ENCODE measurements around the gene IFNA4.

The IFNA4 gene

DNA sequence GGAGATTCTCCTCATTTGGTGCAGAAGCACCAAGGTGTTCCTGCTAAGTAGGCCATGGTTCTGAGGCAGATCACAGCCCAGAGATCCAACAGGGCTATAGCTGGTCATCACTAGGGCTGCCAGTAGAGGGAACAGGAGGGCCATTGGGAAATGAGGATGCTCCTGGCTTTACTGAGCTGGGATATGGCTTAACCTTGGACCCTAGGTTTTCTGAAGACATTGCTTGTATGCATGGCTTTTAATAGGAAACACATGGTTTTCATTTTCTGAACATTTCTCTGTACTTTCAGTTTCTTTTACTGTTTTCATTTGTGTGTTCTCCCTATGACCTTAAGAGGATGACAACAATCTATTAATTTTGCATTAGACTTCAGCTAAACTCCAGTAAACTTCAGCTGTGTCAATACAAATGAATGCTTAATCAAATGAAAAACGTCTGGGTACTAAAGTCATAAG is 45.9 kb downstream of the IFNA4 start, which contains the start of gene IFNW1:
Gene IFNW1 (minus strand): TSS at position 406 of the 456 bp plus-strand sequence. CDS start 262 bp downstream, at position 144.
- TF ChIP-seq, protein P1, sequence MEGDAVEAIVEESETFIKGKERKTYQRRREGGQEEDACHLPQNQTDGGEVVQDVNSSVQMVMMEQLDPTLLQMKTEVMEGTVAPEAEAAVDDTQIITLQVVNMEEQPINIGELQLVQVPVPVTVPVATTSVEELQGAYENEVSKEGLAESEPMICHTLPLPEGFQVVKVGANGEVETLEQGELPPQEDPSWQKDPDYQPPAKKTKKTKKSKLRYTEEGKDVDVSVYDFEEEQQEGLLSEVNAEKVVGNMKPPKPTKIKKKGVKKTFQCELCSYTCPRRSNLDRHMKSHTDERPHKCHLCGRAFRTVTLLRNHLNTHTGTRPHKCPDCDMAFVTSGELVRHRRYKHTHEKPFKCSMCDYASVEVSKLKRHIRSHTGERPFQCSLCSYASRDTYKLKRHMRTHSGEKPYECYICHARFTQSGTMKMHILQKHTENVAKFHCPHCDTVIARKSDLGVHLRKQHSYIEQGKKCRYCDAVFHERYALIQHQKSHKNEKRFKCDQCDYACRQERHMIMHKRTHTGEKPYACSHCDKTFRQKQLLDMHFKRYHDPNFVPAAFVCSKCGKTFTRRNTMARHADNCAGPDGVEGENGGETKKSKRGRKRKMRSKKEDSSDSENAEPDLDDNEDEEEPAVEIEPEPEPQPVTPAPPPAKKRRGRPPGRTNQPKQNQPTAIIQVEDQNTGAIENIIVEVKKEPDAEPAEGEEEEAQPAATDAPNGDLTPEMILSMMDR (conservative IDR thresholded peaks at IDR 0.05): peak; percentile 38; the same call in 1 of the 2 replicates
- H3K27ac ChIP-seq: no peak within 1 kb of the TSS

GRCh38 chr9:21137020-21137419 is 50.4 kb downstream of the IFNA4 start:
- TF ChIP-seq, protein P1 (conservative IDR thresholded peaks at IDR 0.05): no peak
- H3K27ac ChIP-seq: no peak overlapping the region
